Smooth muscle cell (in vitro differentiated cells): Measurements from ENCODE around the gene ETV5. TPM values are rescaled to one million over a fixed set of nuclear protein-coding genes. Genes with fewer than 3 reads are reported as not detected.
"Not testable (repeated sequence)": the region's sequence is repeated elsewhere in the genome, so short reads cannot be mapped to it uniquely, and the experiment has no call there.

Source experiments
- DNase-seq: peaks from one replicate; lab custom pipeline; 2025; ENCODE audit not compliant: unreplicated experiment; lab: John Stamatoyannopoulos, UW
- H2AFZ ChIP-seq: fragments of 200-600 bp; sonication (generic); 2 replicates; pipeline ENCODE4 v1.6.0; 2016; ENCODE audit warnings: antibody characterized with exemption, low read depth, mild to moderate bottlenecking
- H3F3A ChIP-seq: fragments of 200-600 bp; sonication (generic); 2 replicates; pipeline ENCODE4 v1.6.0; 2017; ENCODE audit warnings: antibody characterized with exemption, low read depth
- H3K27ac ChIP-seq: fragments of 200-600 bp; sonication (generic); 2 replicates; pipeline ENCODE4 v1.5.1; 2016; ENCODE audit warnings: low read depth, mild to moderate bottlenecking
- H3K27me3 ChIP-seq: fragments of 200-600 bp; sonication (generic); 2 replicates; pipeline ENCODE4 v1.6.1; 2016; ENCODE audit warnings: low read depth, mild to moderate bottlenecking
- H3K36me3 ChIP-seq: fragments of 200-600 bp; sonication (generic); 2 replicates; pipeline ENCODE4 v1.5.1; 2016; ENCODE audit warnings: low read depth
- H3K4me1 ChIP-seq: fragments of 200-600 bp; sonication (generic); 2 replicates; pipeline ENCODE4 v1.5.1; 2016; ENCODE audit warnings: low read depth
- H3K4me2 ChIP-seq: fragments of 200-600 bp; sonication (generic); 2 replicates; pipeline ENCODE4 v1.6.0; 2016; ENCODE audit warnings: mild to moderate bottlenecking
- H3K4me3 ChIP-seq: fragments of 200-600 bp; sonication (generic); 2 replicates; pipeline ENCODE4 v1.5.1; 2016; ENCODE audit warnings: mild to moderate bottlenecking
- H3K79me2 ChIP-seq: fragments of 200-600 bp; sonication (generic); 2 replicates; pipeline ENCODE4 v1.6.0; 2016; ENCODE audit warnings: low read depth, mild to moderate bottlenecking
- H3K9ac ChIP-seq: fragments of 200-600 bp; sonication (generic); 2 replicates; pipeline ENCODE4 v1.6.0; 2016; ENCODE audit warnings: low read depth
- H3K9me3 ChIP-seq: fragments of 200-600 bp; sonication (generic); replicated peaks from 2 replicates; pipeline ENCODE4 v1.5.1; 2016; ENCODE audit warnings: low read depth
- H4K20me1 ChIP-seq: fragments of 200-600 bp; sonication (generic); 2 replicates; pipeline ENCODE4 v1.6.0; 2016; ENCODE audit warnings: low read depth
- CTCF ChIP-seq: fragments of 200-600 bp; sonication (generic); IDR thresholded peaks from 2 replicates; pipeline ENCODE4 v1.5.1; 2017; ENCODE audit warnings: borderline replicate concordance, mild to moderate bottlenecking, antibody characterized with exemption; ENCODE audit not compliant: insufficient read depth, poor library complexity, severe bottlenecking
- WGBS: methylation state at CpG from one replicate; pipeline ENCODE4 v1.1.7; 2016; ENCODE audit warnings: low lambda C conversion rate; 5-methylcytosine and 5-hydroxymethylcytosine counted together
- polyA plus RNA-seq: library from polyadenylated mRNA; unstranded; fragments of >200 nt; fragmentation: Nextera tagmentation; extraction: Ambion mirVana; gene quantifications from 2 replicates; pipeline ENCODE4 v1.2.1, GENCODE V29; 2016
- total RNA-seq: library from RNA; depleted of rRNA; stranded (reverse); fragments of >200 nt; gene quantifications from 2 replicates; pipeline ENCODE4 v1.2.3, GENCODE V29; 2014

The ETV5 gene
- total and polyA plus RNA-seq, 2 experiments from 2014 or later = 32.6 to 51.8 TPM

- 79% methylated on average over 2 of the region's 2 CpGs for WGBS
- not testable (repeated sequence) for H3K27me3 ChIP-seq, H3K9ac ChIP-seq, H3K36me3 ChIP-seq, H3K4me2 ChIP-seq, H3F3A ChIP-seq, H3K4me1 ChIP-seq, H4K20me1 ChIP-seq, DNase-seq, H3K79me2 ChIP-seq, H3K4me3 ChIP-seq, H3K27ac ChIP-seq, H2AFZ ChIP-seq, H3K9me3 ChIP-seq
Measured at GRCh38 chr3:186019288-186019687, 89.6 kb downstream of the ETV5 start.

GRCh38 chr3:186014866-186015265 is 94.0 kb downstream of the ETV5 start:
- 82% methylated on average over 3 of the region's 3 CpGs for WGBS
- no peak for TF ChIP-seq CTCF
- Histone ChIP-seq H3K36me3 (no peaks in the 10 kb centered on the region), H3K9ac (no peak overlapping the region), H3K4me3 (no peak overlapping the region), H3K4me2 (no peak overlapping the region), H3K9me3 (no peaks in the 10 kb centered on the region), H3K27me3 (no peaks in the 10 kb centered on the region), H3F3A (no peaks in the 10 kb centered on the region), H3K4me1 (no peaks in the 10 kb centered on the region), H3K27ac (no peak overlapping the region), H2AFZ (no peak overlapping the region), H4K20me1 (no peaks in the 10 kb centered on the region), H3K79me2 (no peaks in the 10 kb centered on the region)
- no peak for DNase-seq

- H3K79me2 ChIP-seq = no peaks in the 10 kb centered on the region
- no peak overlapping the region for H3K4me3 ChIP-seq
- no peaks in the 10 kb centered on the region for H3K4me1 ChIP-seq
- H4K20me1 ChIP-seq = no peaks in the 10 kb centered on the region
- H3K36me3 ChIP-seq = no peaks in the 10 kb centered on the region
- no peak for DNase-seq
- H3F3A ChIP-seq = no peaks in the 10 kb centered on the region
- H2AFZ ChIP-seq = no peak overlapping the region
- TF ChIP-seq CTCF = no peak
- H3K9me3 ChIP-seq = no peaks in the 10 kb centered on the region
- H3K27me3 ChIP-seq = no peaks in the 10 kb centered on the region
- H3K4me2 ChIP-seq = no peak overlapping the region
- no peak overlapping the region for H3K27ac ChIP-seq
- no peak overlapping the region for H3K9ac ChIP-seq
- WGBS = 60% methylated on average over 7 of the region's 7 CpGs
Measured at GRCh38 chr3:186013312-186013711, 95.6 kb downstream of the ETV5 start.

- Histone ChIP-seq H4K20me1 (no peaks in the 10 kb centered on the region), H2AFZ (no peak overlapping the region), H3K36me3 (no peaks in the 10 kb centered on the region), H3K9ac (no peak overlapping the region), H3K4me3 (no peak overlapping the region), H3K4me1 (no peaks in the 10 kb centered on the region), H3K4me2 (no peak overlapping the region), H3K79me2 (no peaks in the 10 kb centered on the region), H3K27me3 (no peaks in the 10 kb centered on the region), H3K27ac (no peak overlapping the region), H3F3A (no peaks in the 10 kb centered on the region), H3K9me3 (no peaks in the 10 kb centered on the region)
- no peak for TF ChIP-seq CTCF
- DNase-seq = no peak
- WGBS = 67% methylated on average over 4 of the region's 4 CpGs
Measured at GRCh38 chr3:186012137-186012536, 96.8 kb downstream of the ETV5 start.
